H1 (cell line): Measurements from ENCODE around the gene SKAP1.

Source experiments
- BRCA1 ChIP-seq: IDR thresholded peaks from 2 replicates; pipeline ENCODE4 v1.6.1; 2012; ENCODE audit warnings: low read depth, low read length, improper control_type of control experiment
- CTCF ChIP-seq, 3 experiments: IDR thresholded peaks; 1 replicate in 2 of 3; 2 replicates in 1 of 3; pipeline versions ENCODE4 v1.5.1 to v1.6.1; 2011; ENCODE audit warnings: low read length in 3 of 3, mild to moderate bottlenecking in 3 of 3, inconsistent platforms in 2 of 3, low read depth in 1 of 3, moderate library complexity in 1 of 3; ENCODE audit not compliant: insufficient read depth in 1 of 3; ENCODE audit errors: control extremely low read depth in 1 of 3
- EGR1 ChIP-seq: IDR thresholded peaks from 2 replicates; pipeline ENCODE4 v1.6.1; 2011; ENCODE audit warnings: low read depth, low read length, borderline replicate concordance
- EP300 ChIP-seq, 2 experiments: IDR thresholded peaks; 1 replicate in 1 of 2; 2 replicates in 1 of 2; pipeline ENCODE4 v1.6.1; 2011 to 2012; ENCODE audit warnings: low read depth in 2 of 2, low read length in 2 of 2, mild to moderate bottlenecking in 2 of 2, borderline replicate concordance in 1 of 2, inconsistent platforms in 1 of 2, moderate library complexity in 1 of 2
- RXRA ChIP-seq: IDR thresholded peaks from 2 replicates; pipeline ENCODE4 v1.6.1; 2011; ENCODE audit warnings: low read depth, mild to moderate bottlenecking, low read length, moderate library complexity; ENCODE audit not compliant: insufficient read depth

DNA sequence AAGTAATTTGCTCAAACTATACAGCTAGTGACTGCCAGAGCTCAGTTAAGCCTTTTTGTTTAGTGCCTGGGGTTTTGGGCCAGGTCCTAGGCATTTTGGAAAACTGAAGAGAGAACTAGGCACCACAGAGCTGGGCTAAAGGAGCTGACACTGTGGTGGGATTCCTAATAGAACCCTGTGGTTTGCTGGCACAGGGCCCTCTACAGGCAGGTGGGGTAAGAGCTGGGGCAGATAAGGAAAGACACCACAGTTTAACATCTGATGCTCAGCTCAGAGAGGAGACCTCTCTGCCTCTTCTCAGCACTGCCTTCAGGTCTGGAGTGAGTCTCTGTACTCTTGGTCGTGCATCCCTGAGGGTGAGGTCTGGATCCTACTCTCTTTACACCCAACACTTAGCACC, 201.3 kb downstream of the SKAP1 start:
- TF ChIP-seq CTCF (IDR thresholded peaks at IDR 0.05; ENCODE audit: control extremely low read depth in 1 of 3, insufficient read depth in 1 of 3, low read depth in 1 of 3, low read length in 3 of 3) (peak; percentile 73 to 90 (median 75)), EGR1 (no peak), EP300 (IDR thresholded peaks at IDR 0.05; ENCODE audit: borderline replicate concordance in 1 of 2, low read depth in 2 of 2, low read length in 2 of 2) (no peak), RXRA (no peak), BRCA1 (no peak)
